Suprapubic skin (tissue), 4 donors: ENCODE measurements around the gene KLHL28. TPM values are rescaled to one million over a fixed set of nuclear protein-coding genes. Genes with fewer than 3 reads are reported as not detected.

Source experiments
- DNase-seq, 2 donors: peaks; one replicate each; pipeline ENCODE4 v3.0.0-alpha.2; 2019; ENCODE audit warnings: low spot score in 2 of 2
- H3K27ac ChIP-seq: fragments of 200-600 bp; sonication (generic); one replicate; pipeline ENCODE4 v1.5.1; 2019
- H3K27me3 ChIP-seq: fragments of 200-600 bp; sonication (generic); one replicate; pipeline ENCODE4 v1.5.1; 2019
- H3K36me3 ChIP-seq: fragments of 200-600 bp; sonication (generic); one replicate; pipeline ENCODE4 v1.5.1; 2019
- H3K4me1 ChIP-seq: fragments of 200-600 bp; sonication (generic); one replicate; pipeline ENCODE4 v1.5.1; 2019
- H3K4me3 ChIP-seq: fragments of 200-600 bp; sonication (generic); one replicate; pipeline ENCODE4 v1.5.1; 2019; ENCODE audit warnings: mild to moderate bottlenecking
- H3K9me3 ChIP-seq: fragments of 200-600 bp; sonication (generic); one replicate; pipeline ENCODE4 v1.5.1; 2019
- CTCF ChIP-seq, 2 donors: fragments of 200-600 bp in 1 of 2; fragments of 450-650 bp in 1 of 2; sonication (generic) in 1 of 2; IDR thresholded peaks; one replicate each; pipeline ENCODE4 v1.5.1; 2016 to 2019; ENCODE audit warnings: antibody characterized with exemption in 2 of 2, mild to moderate bottlenecking in 1 of 2, moderate library complexity in 1 of 2
- EP300 ChIP-seq: sonication (generic); formaldehyde crosslinking; IDR thresholded peaks from one replicate; pipeline ENCODE4 v1.6.1; 2017; ENCODE audit warnings: antibody characterized with exemption
- POLR2A ChIP-seq, 2 donors: fragments of 450-650 bp; IDR thresholded peaks; one replicate each; pipeline ENCODE4 v1.6.1; 2017; ENCODE audit warnings: antibody characterized with exemption in 2 of 2, mild to moderate bottlenecking in 2 of 2, moderate library complexity in 2 of 2
- POLR2AphosphoS5 ChIP-seq, 3 donors: sonication (generic); formaldehyde crosslinking; IDR thresholded peaks; one replicate each; pipeline ENCODE4 v1.6.1; 2017; ENCODE audit warnings: antibody characterized with exemption in 3 of 3
- WGBS: methylation state at CpG from one replicate; pipeline ENCODE4 v1.1.5; 2018; 5-methylcytosine and 5-hydroxymethylcytosine counted together
- total RNA-seq, 4 donors: library from RNA; depleted of rRNA; stranded (reverse); fragments of >200 nt; gene quantifications; one replicate each; pipeline ENCODE4 v1.1.0, GENCODE V29; 2016

The KLHL28 gene
- total RNA-seq, 4 donors from 2014 or later = 13.7 to 23.5 (median 16.2) TPM

- no peak for DNase-seq
- Histone ChIP-seq H3K4me3 (peak overlapping the region; percentile 96), H3K4me1 (peaks cover 79% of the 10 kb centered on the region), H3K27ac (no peak overlapping the region), H3K27me3 (no peaks in the 10 kb centered on the region), H3K9me3 (no peaks in the 10 kb centered on the region), H3K36me3 (no peaks in the 10 kb centered on the region)
- TF ChIP-seq EP300 (no peak), POLR2A (IDR thresholded peaks at IDR 0.05) (no peak), CTCF (IDR thresholded peaks at IDR 0.05) (no peak)
- WGBS = 15% methylated on average over 7 of the region's 7 CpGs
Measured at GRCh38 chr14:44963775-44964380, 2.1 kb upstream of the KLHL28 start.

GRCh38 chr14:44963044-44963528 lies 1.3 kb upstream of the KLHL28 start:
- H3K9me3 ChIP-seq = no peaks in the 10 kb centered on the region
- DNase-seq = no peak

GRCh38 chr14:44962334-44963043 lies 742 bp upstream of the KLHL28 start:
- peaks cover 81% of the 10 kb centered on the region for H3K4me1 ChIP-seq
- H3K4me3 ChIP-seq = peak overlapping the region; percentile 96
- H3K9me3 ChIP-seq = no peaks in the 10 kb centered on the region
- DNase-seq = peak; percentile 83 to 85
- TF ChIP-seq CTCF (IDR thresholded peaks at IDR 0.05) (no peak), EP300 (no peak), POLR2AphosphoS5 (IDR thresholded peaks at IDR 0.05) (no peak), POLR2A (IDR thresholded peaks at IDR 0.05) (no peak)
- WGBS = 0% methylated on average over 10 of the region's 39 CpGs
- H3K27ac ChIP-seq = peak overlapping the region; percentile 95
- H3K27me3 ChIP-seq = no peaks in the 10 kb centered on the region
- H3K36me3 ChIP-seq = no peaks in the 10 kb centered on the region

More at GRCh38 chr14:44963044-44963528, 1.3 kb upstream of the KLHL28 start:
- H3K4me1 ChIP-seq = peaks cover 81% of the 10 kb centered on the region
- H3K27me3 ChIP-seq = no peaks in the 10 kb centered on the region
- H3K27ac ChIP-seq = peak overlapping the region; percentile 95
- WGBS = 7% methylated on average over 13 of the region's 13 CpGs
- peak overlapping the region; percentile 96 for H3K4me3 ChIP-seq
- H3K36me3 ChIP-seq = no peaks in the 10 kb centered on the region
- no peak for TF ChIP-seq CTCF (IDR thresholded peaks at IDR 0.05)
- no peak for TF ChIP-seq EP300
- TF ChIP-seq POLR2A (IDR thresholded peaks at IDR 0.05) = no peak
- TF ChIP-seq POLR2AphosphoS5 (IDR thresholded peaks at IDR 0.05) = no peak

GRCh38 chr14:44961151-44961553 lies 595 bp downstream of the KLHL28 start:
- Histone ChIP-seq H3K4me3 (peak overlapping the region; percentile 96), H3K27me3 (no peaks in the 10 kb centered on the region), H3K9me3 (no peaks in the 10 kb centered on the region), H3K4me1 (peaks cover 73% of the 10 kb centered on the region), H3K36me3 (no peaks in the 10 kb centered on the region), H3K27ac (peak overlapping the region; percentile 95)
- TF ChIP-seq POLR2A (IDR thresholded peaks at IDR 0.05) = no peak
- TF ChIP-seq CTCF (IDR thresholded peaks at IDR 0.05) = no peak
- TF ChIP-seq POLR2AphosphoS5 (IDR thresholded peaks at IDR 0.05) = no peak
- TF ChIP-seq EP300 = no peak
- DNase-seq = peak in 1 of 2 donors; percentile 80
- WGBS = under 1% methylated on average over 14 of the region's 14 CpGs

- no peak for DNase-seq
- Histone ChIP-seq H3K9me3 (no peaks in the 10 kb centered on the region), H3K27me3 (no peaks in the 10 kb centered on the region), H3K4me1 (peaks cover 68% of the 10 kb centered on the region), H3K4me3 (peak overlapping the region; percentile 96), H3K27ac (peak overlapping the region; percentile 95), H3K36me3 (no peaks in the 10 kb centered on the region)
- 0% methylated on average over 3 of the region's 3 CpGs for WGBS
- TF ChIP-seq EP300 (no peak), POLR2A (IDR thresholded peaks at IDR 0.05) (no peak), CTCF (IDR thresholded peaks at IDR 0.05) (no peak), POLR2AphosphoS5 (IDR thresholded peaks at IDR 0.05) (no peak)
Measured at GRCh38 chr14:44960646-44961045, 1.1 kb downstream of the KLHL28 start.
